Transverse colon (tissue), 3 donors: ENCODE data around the gene COL6A2.

Experiments used
- CTCF ChIP-seq, 5 experiments: fragments of 200-600 bp in 3 of 5; fragments of 450-650 bp in 2 of 5; sonication (generic) in 3 of 5; IDR thresholded peaks; 1 replicate in 2 of 5; 2 replicates in 3 of 5; pipeline ENCODE4 v1.5.1; 2016 to 2017; ENCODE audit warnings: antibody characterized with exemption in 5 of 5, inconsistent platforms in 3 of 5, mild to moderate bottlenecking in 2 of 5, moderate library complexity in 1 of 5
- POLR2A ChIP-seq: fragments of 450-650 bp; IDR thresholded peaks from one replicate; pipeline ENCODE4 v1.6.1; 2016; ENCODE audit warnings: antibody characterized with exemption, mild to moderate bottlenecking, moderate library complexity

GRCh38 chr21:46095083-46095719, 2.7 kb upstream of the COL6A2 start:
- TF ChIP-seq CTCF (IDR thresholded peaks at IDR 0.05) (no peak), POLR2A (no peak)
